Suprapubic skin (tissue), 4 donors: ENCODE results near the gene PITRM1.

Experiments used
- EP300 ChIP-seq: sonication (generic); formaldehyde crosslinking; IDR thresholded peaks from one replicate; pipeline ENCODE4 v1.6.1; 2017; ENCODE audit warnings: antibody characterized with exemption
- POLR2AphosphoS5 ChIP-seq, 3 donors: sonication (generic); formaldehyde crosslinking; IDR thresholded peaks; one replicate each; pipeline ENCODE4 v1.6.1; 2017; ENCODE audit warnings: antibody characterized with exemption in 3 of 3
- TF ChIP-seq, protein P1 (sequence below), 2 donors: fragments of 200-600 bp in 1 of 2; fragments of 450-650 bp in 1 of 2; sonication (generic) in 1 of 2; IDR thresholded peaks; one replicate each; pipeline ENCODE4 v1.5.1; 2016 to 2019; ENCODE audit warnings: antibody characterized with exemption in 2 of 2, mild to moderate bottlenecking in 1 of 2, moderate library complexity in 1 of 2

DNA sequence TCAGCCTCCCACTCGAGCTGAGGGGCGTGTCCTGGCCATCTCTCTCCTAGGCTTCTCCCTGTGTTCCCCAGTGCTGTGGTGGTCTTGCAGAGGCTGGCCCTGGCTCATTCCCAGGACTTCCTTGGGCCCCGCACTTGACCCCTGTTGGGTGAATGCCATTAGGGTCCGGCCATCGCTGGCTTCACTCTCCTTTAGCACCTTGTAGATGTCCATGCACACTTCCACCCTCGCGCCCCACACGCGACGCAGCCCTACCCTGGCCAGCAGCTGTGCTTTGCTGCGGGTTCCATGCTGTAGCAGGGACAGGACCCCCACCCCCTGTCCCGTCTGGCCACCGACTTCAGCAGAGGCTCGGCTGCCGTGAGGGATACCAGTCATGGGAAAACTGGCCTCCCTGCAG, 46.3 kb downstream of the PITRM1 start:
- TF ChIP-seq, protein P1, sequence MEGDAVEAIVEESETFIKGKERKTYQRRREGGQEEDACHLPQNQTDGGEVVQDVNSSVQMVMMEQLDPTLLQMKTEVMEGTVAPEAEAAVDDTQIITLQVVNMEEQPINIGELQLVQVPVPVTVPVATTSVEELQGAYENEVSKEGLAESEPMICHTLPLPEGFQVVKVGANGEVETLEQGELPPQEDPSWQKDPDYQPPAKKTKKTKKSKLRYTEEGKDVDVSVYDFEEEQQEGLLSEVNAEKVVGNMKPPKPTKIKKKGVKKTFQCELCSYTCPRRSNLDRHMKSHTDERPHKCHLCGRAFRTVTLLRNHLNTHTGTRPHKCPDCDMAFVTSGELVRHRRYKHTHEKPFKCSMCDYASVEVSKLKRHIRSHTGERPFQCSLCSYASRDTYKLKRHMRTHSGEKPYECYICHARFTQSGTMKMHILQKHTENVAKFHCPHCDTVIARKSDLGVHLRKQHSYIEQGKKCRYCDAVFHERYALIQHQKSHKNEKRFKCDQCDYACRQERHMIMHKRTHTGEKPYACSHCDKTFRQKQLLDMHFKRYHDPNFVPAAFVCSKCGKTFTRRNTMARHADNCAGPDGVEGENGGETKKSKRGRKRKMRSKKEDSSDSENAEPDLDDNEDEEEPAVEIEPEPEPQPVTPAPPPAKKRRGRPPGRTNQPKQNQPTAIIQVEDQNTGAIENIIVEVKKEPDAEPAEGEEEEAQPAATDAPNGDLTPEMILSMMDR (IDR thresholded peaks at IDR 0.05) = no peak
- TF ChIP-seq POLR2AphosphoS5 (IDR thresholded peaks at IDR 0.05) = no peak
- no peak for TF ChIP-seq EP300
